Smooth muscle cell (in vitro differentiated cells): ENCODE data around the gene TGFBR3L. TPM values are rescaled to one million over a fixed set of nuclear protein-coding genes. Genes with fewer than 3 reads are reported as not detected.

ENCODE experiments used
- DNase-seq: peaks from one replicate; lab custom pipeline; 2025; ENCODE audit not compliant: unreplicated experiment; lab: John Stamatoyannopoulos, UW
- H2AFZ ChIP-seq: fragments of 200-600 bp; sonication (generic); 2 replicates; pipeline ENCODE4 v1.6.0; 2016; ENCODE audit warnings: antibody characterized with exemption, low read depth, mild to moderate bottlenecking
- H3F3A ChIP-seq: fragments of 200-600 bp; sonication (generic); 2 replicates; pipeline ENCODE4 v1.6.0; 2017; ENCODE audit warnings: antibody characterized with exemption, low read depth
- H3K27ac ChIP-seq: fragments of 200-600 bp; sonication (generic); 2 replicates; pipeline ENCODE4 v1.5.1; 2016; ENCODE audit warnings: low read depth, mild to moderate bottlenecking
- H3K27me3 ChIP-seq: fragments of 200-600 bp; sonication (generic); 2 replicates; pipeline ENCODE4 v1.6.1; 2016; ENCODE audit warnings: low read depth, mild to moderate bottlenecking
- H3K36me3 ChIP-seq: fragments of 200-600 bp; sonication (generic); 2 replicates; pipeline ENCODE4 v1.5.1; 2016; ENCODE audit warnings: low read depth
- H3K4me1 ChIP-seq: fragments of 200-600 bp; sonication (generic); 2 replicates; pipeline ENCODE4 v1.5.1; 2016; ENCODE audit warnings: low read depth
- H3K4me2 ChIP-seq: fragments of 200-600 bp; sonication (generic); 2 replicates; pipeline ENCODE4 v1.6.0; 2016; ENCODE audit warnings: mild to moderate bottlenecking
- H3K4me3 ChIP-seq: fragments of 200-600 bp; sonication (generic); 2 replicates; pipeline ENCODE4 v1.5.1; 2016; ENCODE audit warnings: mild to moderate bottlenecking
- H3K79me2 ChIP-seq: fragments of 200-600 bp; sonication (generic); 2 replicates; pipeline ENCODE4 v1.6.0; 2016; ENCODE audit warnings: low read depth, mild to moderate bottlenecking
- H3K9ac ChIP-seq: fragments of 200-600 bp; sonication (generic); 2 replicates; pipeline ENCODE4 v1.6.0; 2016; ENCODE audit warnings: low read depth
- H3K9me3 ChIP-seq: fragments of 200-600 bp; sonication (generic); replicated peaks from 2 replicates; pipeline ENCODE4 v1.5.1; 2016; ENCODE audit warnings: low read depth
- H4K20me1 ChIP-seq: fragments of 200-600 bp; sonication (generic); 2 replicates; pipeline ENCODE4 v1.6.0; 2016; ENCODE audit warnings: low read depth
- CTCF ChIP-seq: fragments of 200-600 bp; sonication (generic); IDR thresholded peaks from 2 replicates; pipeline ENCODE4 v1.5.1; 2017; ENCODE audit warnings: borderline replicate concordance, mild to moderate bottlenecking, antibody characterized with exemption; ENCODE audit not compliant: insufficient read depth, poor library complexity, severe bottlenecking
- WGBS: methylation state at CpG from one replicate; pipeline ENCODE4 v1.1.7; 2016; ENCODE audit warnings: low lambda C conversion rate; 5-methylcytosine and 5-hydroxymethylcytosine counted together
- polyA plus RNA-seq: library from polyadenylated mRNA; unstranded; fragments of >200 nt; fragmentation: Nextera tagmentation; extraction: Ambion mirVana; gene quantifications from 2 replicates; pipeline ENCODE4 v1.2.1, GENCODE V29; 2016
- total RNA-seq: library from RNA; depleted of rRNA; stranded (reverse); fragments of >200 nt; gene quantifications from 2 replicates; pipeline ENCODE4 v1.2.3, GENCODE V29; 2014

Gene TGFBR3L
- total and polyA plus RNA-seq, 2 experiments from 2014 or later, result 20.7 to 46.6 TPM

DNA sequence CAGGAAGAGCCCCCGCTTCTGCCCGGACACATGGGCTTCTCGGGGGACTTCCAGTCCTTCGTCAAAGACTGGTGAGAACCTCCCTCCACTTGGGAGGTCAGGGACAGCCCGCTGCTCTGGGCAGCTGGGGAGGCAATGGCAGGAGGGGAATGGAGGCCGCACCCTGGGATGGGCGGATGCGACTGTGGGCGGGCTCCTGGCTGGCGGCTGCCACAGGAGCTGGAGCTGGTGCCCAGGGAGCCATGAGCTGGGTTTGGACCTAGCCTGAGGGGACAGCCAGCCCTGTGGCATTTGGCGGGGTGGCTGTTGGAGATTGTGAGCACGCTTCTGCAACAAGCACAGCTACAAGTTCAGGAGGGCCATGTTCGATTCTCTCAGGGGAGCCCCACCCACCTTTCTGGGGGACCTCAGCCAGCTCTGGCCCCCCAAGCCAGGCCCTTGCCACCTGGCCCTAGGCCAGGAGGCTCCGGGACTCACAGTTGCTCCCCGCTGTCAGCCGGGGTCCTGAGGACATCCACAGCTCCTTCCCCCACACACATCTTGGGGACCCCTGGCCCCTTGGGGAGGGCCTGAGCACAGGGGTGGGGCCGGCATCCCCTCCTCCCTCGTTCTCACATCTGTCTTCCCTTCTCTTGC lies 3.0 kb upstream of the TGFBR3L start:
- Histone ChIP-seq H3K9me3 (no peaks in the 10 kb centered on the region), H3K36me3 (no peaks in the 10 kb centered on the region), H3K9ac (no peak overlapping the region), H3K27me3 (no peaks in the 10 kb centered on the region), H2AFZ (no peak overlapping the region), H4K20me1 (peaks cover 39% of the 10 kb centered on the region), H3K27ac (no peak overlapping the region), H3K4me1 (peaks cover 9% of the 10 kb centered on the region), H3K4me2 (no peak overlapping the region), H3F3A (no peaks in the 10 kb centered on the region), H3K79me2 (peaks cover 10% of the 10 kb centered on the region), H3K4me3 (no peak overlapping the region)
- TF ChIP-seq CTCF, result no peak
- 96% methylated on average over 17 of the region's 18 CpGs for WGBS
- DNase-seq, result no peak

GRCh38 chr19:7912144-7912696 lies 2.4 kb upstream of the TGFBR3L start:
- Histone ChIP-seq H3K4me1 (peaks cover 10% of the 10 kb centered on the region), H3K9me3 (no peaks in the 10 kb centered on the region), H3K4me3 (no peak overlapping the region), H3K9ac (no peak overlapping the region), H3F3A (no peaks in the 10 kb centered on the region), H3K4me2 (no peak overlapping the region), H3K27me3 (no peaks in the 10 kb centered on the region), H2AFZ (no peak overlapping the region), H3K36me3 (no peaks in the 10 kb centered on the region), H3K79me2 (peaks cover 4% of the 10 kb centered on the region), H4K20me1 (peaks cover 33% of the 10 kb centered on the region), H3K27ac (no peak overlapping the region)
- no peak for TF ChIP-seq CTCF
- DNase-seq, result no peak
- 95% methylated on average over 18 of the region's 31 CpGs for WGBS

- Histone ChIP-seq H3K27me3 (no peaks in the 10 kb centered on the region), H3K4me2 (no peak overlapping the region), H3K36me3 (no peaks in the 10 kb centered on the region), H3K9ac (no peak overlapping the region), H4K20me1 (peaks cover 26% of the 10 kb centered on the region), H3K4me1 (peaks cover 15% of the 10 kb centered on the region), H3K4me3 (no peak overlapping the region), H3K9me3 (no peaks in the 10 kb centered on the region), H3F3A (no peaks in the 10 kb centered on the region), H2AFZ (no peak overlapping the region), H3K27ac (no peak overlapping the region), H3K79me2 (no peaks in the 10 kb centered on the region)
- no peak for TF ChIP-seq CTCF
- no peak for DNase-seq
- 97% methylated on average over 32 of the region's 39 CpGs for WGBS
These were observed 1.7 kb upstream of the TGFBR3L start for GRCh38 chr19:7912697-7913564.
